GM18951 (cell line): ENCODE measurements around the gene CLK3.

Experiments
- POLR2A ChIP-seq: IDR thresholded peaks from 4 replicates; pipeline ENCODE4 v1.6.1; 2011; ENCODE audit warnings: mild to moderate bottlenecking; ENCODE audit not compliant: insufficient read length, insufficient read depth; ENCODE audit errors: extremely low read depth
- in situ Hi-C: fragments of 300-500 bp; cut with MboI; formaldehyde crosslinking; loops from one replicate; pipeline ENCODE4 v1.12.0; 2022; ENCODE audit warnings: low sequenced_read_pairs, mixed read lengths, inconsistent platforms; ENCODE audit not compliant: unreplicated experiment

CLK3 gene

DNA sequence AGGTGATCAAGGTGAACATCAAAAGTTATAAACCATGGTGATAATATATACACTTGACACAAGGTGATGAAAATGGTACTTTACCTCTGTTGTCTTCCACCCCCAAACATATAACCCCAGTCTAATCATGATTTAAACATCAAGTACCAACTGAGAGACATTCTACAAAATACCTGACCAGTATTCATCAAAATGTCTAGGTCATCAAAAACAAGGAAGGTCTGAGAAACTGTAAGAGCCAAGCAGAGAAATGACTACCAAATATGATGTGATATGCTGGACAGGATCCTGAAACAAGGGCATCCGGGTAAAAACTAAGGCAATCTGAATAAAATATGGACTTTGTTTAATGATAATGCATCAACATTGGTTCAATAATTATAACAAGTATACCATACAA, 52.3 kb downstream of the CLK3 start:
- TF ChIP-seq POLR2A = no peak
- in situ Hi-C loops = no loop called here

DNA sequence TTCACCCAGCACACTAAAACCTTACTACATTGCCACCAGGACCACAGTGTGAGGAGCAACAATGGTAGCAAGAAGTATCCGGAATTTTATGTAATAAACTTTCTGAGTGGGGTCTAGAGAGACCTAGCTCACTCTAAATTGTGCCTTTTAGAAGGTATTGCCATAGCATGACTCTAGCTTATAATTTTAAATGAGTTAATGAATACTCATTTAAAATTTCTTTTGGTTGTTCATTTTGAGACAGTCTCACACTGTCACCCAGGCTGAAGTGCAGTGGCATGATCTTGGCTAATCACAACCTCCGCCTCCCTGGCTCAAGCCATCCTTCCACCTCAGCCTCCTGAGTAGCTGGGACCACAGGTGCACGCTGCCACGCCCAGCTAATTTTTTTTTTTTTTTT, 54.0 kb downstream of the CLK3 start:
- in situ Hi-C loops = no loop called here
- TF ChIP-seq POLR2A = no peak

DNA sequence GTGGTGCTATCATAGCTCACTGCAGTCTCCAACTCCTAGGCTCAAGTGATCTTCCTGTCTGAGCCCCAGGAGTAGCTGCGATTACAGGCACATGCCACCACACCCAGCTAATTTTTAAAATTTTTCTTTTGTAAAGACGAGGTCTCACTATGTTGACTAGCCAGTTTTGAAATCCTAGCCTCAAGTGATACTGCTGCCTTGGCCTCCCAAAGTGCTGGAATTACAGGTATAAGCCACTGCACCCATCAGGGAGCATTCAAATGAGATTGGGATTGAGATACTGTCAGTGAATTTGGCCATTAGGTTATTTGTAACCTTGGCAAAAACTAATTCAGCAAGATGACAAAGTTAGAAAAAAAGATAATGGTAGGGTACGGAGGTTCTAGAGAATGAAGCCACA, 58.5 kb downstream of the CLK3 start:
- in situ Hi-C loops = no loop called here
- no peak for TF ChIP-seq POLR2A

DNA sequence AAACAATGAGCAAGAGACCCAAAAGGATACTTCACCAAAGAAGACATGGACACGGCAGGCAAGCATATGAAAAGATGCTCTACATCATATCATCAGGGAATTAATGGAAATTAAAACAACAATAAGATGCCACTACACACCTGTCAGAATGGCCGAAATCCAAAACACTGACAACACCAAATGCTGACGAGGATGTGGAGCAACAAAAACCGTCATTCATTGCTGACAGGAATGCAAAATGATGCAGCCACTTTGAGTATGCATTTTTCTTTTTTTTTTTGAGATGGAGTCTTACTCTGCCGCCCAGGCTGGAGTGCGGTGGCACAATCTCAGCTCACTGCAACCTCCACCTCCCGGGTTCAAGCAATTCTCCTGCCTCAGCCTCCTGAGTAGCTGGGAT, 61.2 kb downstream of the CLK3 start:
- TF ChIP-seq POLR2A = no peak
- in situ Hi-C loops = no loop called here
